Loucy (cell line): ENCODE results near the gene SLC28A1.

Experiments
- EZH2phosphoT487 ChIP-seq: fragments of 200-600 bp; IDR thresholded peaks from 2 replicates; pipeline ENCODE4 v1.6.1; 2018; ENCODE audit warnings: antibody characterized with exemption, mild to moderate bottlenecking, moderate library complexity, borderline replicate concordance
- TF ChIP-seq, protein P1 (sequence below): fragments of 200-600 bp; sonication (generic); conservative IDR thresholded peaks from 2 replicates; pipeline ENCODE4 v1.5.1; 2014; ENCODE audit warnings: mild to moderate bottlenecking, antibody characterized with exemption, low read length

DNA sequence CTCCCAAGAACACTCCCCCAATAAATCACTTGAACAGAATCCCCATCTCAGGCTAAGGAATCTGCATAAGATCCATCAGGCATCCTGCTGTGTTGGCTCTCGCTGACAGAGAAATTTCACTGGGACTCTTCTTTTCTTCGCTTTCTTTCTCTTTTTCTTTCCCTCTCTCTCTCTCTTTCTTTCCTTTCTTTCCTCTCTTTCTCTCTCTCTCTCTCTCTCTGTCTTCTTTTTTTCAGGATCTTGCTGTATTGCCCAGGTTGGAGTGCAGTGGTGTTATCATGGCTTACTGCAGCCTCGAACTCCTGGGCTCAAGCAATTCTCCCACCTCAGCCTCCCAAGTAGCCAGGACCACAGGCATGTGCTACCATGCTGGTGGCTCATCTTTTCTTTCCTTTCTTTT, 4.5 kb upstream of the SLC28A1 start:
- TF ChIP-seq, protein P1, sequence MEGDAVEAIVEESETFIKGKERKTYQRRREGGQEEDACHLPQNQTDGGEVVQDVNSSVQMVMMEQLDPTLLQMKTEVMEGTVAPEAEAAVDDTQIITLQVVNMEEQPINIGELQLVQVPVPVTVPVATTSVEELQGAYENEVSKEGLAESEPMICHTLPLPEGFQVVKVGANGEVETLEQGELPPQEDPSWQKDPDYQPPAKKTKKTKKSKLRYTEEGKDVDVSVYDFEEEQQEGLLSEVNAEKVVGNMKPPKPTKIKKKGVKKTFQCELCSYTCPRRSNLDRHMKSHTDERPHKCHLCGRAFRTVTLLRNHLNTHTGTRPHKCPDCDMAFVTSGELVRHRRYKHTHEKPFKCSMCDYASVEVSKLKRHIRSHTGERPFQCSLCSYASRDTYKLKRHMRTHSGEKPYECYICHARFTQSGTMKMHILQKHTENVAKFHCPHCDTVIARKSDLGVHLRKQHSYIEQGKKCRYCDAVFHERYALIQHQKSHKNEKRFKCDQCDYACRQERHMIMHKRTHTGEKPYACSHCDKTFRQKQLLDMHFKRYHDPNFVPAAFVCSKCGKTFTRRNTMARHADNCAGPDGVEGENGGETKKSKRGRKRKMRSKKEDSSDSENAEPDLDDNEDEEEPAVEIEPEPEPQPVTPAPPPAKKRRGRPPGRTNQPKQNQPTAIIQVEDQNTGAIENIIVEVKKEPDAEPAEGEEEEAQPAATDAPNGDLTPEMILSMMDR: no peak
- TF ChIP-seq EZH2phosphoT487: no peak
